Ramos (cell line): ENCODE results near the gene RBKS.
"Not testable (repeated sequence)": the region's sequence is repeated elsewhere in the genome, so short reads cannot be mapped to it uniquely, and the experiment has no call there.

Experiments used
- in situ Hi-C: fragments of 300-500 bp; cut with MboI; formaldehyde crosslinking; loops from one replicate; pipeline ENCODE4 v1.14.3; 2022; ENCODE audit warnings: low sequenced_read_pairs; ENCODE audit not compliant: unreplicated experiment

RBKS gene

GRCh38 chr2:27878825-27879224 is 11.4 kb downstream of the RBKS start:
- in situ Hi-C loops: no loop called here

GRCh38 chr2:27875089-27875881 is 14.9 kb downstream of the RBKS start:
- in situ Hi-C loops: no loop called here

- in situ Hi-C loops: no loop called here
These were observed 17.1 kb downstream of the RBKS start for GRCh38 chr2:27873091-27873490.

GRCh38 chr2:27871802-27872201 is 18.4 kb downstream of the RBKS start:
- in situ Hi-C loops: no loop called here

- in situ Hi-C loops: no loop called here
These were observed 19.5 kb downstream of the RBKS start for GRCh38 chr2:27870724-27871123.

- in situ Hi-C loops: no loop called here
These were observed 20.4 kb downstream of the RBKS start for GRCh38 chr2:27869763-27870162.

- in situ Hi-C loops: no loop called here
These were observed 23.9 kb downstream of the RBKS start for GRCh38 chr2:27866237-27866636.

GRCh38 chr2:27863955-27864354 is 26.2 kb downstream of the RBKS start:
- in situ Hi-C loops: not testable (repeated sequence)

GRCh38 chr2:27863146-27863545 is 27.0 kb downstream of the RBKS start:
- in situ Hi-C loops: no loop called here

GRCh38 chr2:27860111-27860510 is 30.1 kb downstream of the RBKS start:
- in situ Hi-C loops: no loop called here

- in situ Hi-C loops: no loop called here
These were observed 32.6 kb downstream of the RBKS start for GRCh38 chr2:27857417-27858172.

- in situ Hi-C loops: no loop called here
These were observed 33.2 kb downstream of the RBKS start for GRCh38 chr2:27856956-27857355.

GRCh38 chr2:27856386-27856785 is 33.8 kb downstream of the RBKS start:
- in situ Hi-C loops: no loop called here

GRCh38 chr2:27855476-27855875 is 34.7 kb downstream of the RBKS start:
- in situ Hi-C loops: no loop called here

- in situ Hi-C loops: no loop called here
These were observed 35.8 kb downstream of the RBKS start for GRCh38 chr2:27854229-27854862.

- in situ Hi-C loops: no loop called here
These were observed 37.5 kb downstream of the RBKS start for GRCh38 chr2:27852691-27853090.

GRCh38 chr2:27849558-27850205 is 40.5 kb downstream of the RBKS start:
- in situ Hi-C loops: no loop called here

GRCh38 chr2:27847333-27847732 is 42.9 kb downstream of the RBKS start:
- in situ Hi-C loops: no loop called here

- in situ Hi-C loops: no loop called here
These were observed 45.3 kb downstream of the RBKS start for GRCh38 chr2:27844821-27845255.

GRCh38 chr2:27843992-27844391 is 46.2 kb downstream of the RBKS start:
- in situ Hi-C loops: no loop called here

- in situ Hi-C loops: no loop called here
These were observed 47.3 kb downstream of the RBKS start for GRCh38 chr2:27842894-27843293.
